ENCODE results near the gene TIMP2. TPM values are rescaled to one million over a fixed set of nuclear protein-coding genes. Genes with fewer than 3 reads are reported as not detected.
A peak's percentile ranks its signal among the peaks of the same experiment; 100 is the strongest.

Gene TIMP2
- total and polyA plus RNA-seq, 2 of the 13 experiments (the other 11 are each of a cell fraction or from before 2014, with no cell fraction given), result 3.8 to 8.5 TPM

DNA sequence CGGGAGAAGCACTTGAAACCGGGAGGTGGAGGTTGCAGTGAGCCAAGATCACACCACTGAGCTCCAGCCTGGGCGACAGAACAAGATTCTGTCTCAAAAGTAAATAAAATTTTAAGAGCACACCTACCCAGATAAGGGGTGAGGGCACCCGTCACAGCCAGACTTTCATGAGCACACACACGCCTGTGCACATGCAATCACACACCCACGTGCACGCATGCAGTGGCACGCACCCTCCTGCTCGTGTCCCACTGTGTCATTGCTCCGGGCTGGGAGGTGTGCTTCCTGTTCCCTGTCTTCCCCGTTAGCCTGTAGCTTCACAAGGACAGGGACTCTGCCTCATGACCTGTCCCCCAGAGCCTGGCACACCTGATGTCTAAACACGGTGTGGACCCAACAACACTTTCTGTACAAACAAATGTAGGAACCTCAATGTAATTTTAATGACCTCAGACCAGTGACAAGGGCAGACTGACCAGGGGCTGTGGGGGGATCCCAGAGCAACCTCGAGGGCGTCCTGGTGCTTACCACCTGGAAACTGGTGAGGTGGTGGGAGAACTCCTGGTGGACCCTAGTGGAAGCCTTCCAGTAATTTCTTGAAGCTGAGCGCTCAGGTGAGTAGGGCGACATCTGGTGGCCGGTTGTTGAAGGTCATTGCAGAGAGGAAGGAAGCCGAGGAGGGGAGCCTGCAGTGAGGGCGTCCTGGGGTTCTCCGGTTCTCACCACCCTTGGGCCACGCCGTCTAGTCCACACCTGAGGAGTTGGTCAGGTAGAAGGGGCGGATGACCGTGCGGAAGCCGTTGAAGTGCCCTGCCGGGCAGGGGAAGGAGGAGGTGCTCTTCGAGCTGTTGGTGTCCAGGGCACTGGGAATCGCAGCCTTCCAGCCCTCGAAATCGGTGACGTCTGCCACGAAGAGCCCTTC is 45.9 kb upstream of the TIMP2 start (continued):
- TF ChIP-seq, protein P1, sequence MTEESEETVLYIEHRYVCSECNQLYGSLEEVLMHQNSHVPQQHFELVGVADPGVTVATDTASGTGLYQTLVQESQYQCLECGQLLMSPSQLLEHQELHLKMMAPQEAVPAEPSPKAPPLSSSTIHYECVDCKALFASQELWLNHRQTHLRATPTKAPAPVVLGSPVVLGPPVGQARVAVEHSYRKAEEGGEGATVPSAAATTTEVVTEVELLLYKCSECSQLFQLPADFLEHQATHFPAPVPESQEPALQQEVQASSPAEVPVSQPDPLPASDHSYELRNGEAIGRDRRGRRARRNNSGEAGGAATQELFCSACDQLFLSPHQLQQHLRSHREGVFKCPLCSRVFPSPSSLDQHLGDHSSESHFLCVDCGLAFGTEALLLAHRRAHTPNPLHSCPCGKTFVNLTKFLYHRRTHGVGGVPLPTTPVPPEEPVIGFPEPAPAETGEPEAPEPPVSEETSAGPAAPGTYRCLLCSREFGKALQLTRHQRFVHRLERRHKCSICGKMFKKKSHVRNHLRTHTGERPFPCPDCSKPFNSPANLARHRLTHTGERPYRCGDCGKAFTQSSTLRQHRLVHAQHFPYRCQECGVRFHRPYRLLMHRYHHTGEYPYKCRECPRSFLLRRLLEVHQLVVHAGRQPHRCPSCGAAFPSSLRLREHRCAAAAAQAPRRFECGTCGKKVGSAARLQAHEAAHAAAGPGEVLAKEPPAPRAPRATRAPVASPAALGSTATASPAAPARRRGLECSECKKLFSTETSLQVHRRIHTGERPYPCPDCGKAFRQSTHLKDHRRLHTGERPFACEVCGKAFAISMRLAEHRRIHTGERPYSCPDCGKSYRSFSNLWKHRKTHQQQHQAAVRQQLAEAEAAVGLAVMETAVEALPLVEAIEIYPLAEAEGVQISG (CRISPR knock-in tag; IDR thresholded peaks at IDR 0.05), result peak; percentile 56
- TF ChIP-seq, protein P2, sequence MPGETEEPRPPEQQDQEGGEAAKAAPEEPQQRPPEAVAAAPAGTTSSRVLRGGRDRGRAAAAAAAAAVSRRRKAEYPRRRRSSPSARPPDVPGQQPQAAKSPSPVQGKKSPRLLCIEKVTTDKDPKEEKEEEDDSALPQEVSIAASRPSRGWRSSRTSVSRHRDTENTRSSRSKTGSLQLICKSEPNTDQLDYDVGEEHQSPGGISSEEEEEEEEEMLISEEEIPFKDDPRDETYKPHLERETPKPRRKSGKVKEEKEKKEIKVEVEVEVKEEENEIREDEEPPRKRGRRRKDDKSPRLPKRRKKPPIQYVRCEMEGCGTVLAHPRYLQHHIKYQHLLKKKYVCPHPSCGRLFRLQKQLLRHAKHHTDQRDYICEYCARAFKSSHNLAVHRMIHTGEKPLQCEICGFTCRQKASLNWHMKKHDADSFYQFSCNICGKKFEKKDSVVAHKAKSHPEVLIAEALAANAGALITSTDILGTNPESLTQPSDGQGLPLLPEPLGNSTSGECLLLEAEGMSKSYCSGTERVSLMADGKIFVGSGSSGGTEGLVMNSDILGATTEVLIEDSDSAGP (CRISPR knock-in tag; IDR thresholded peaks at IDR 0.05; ENCODE audit: borderline replicate concordance), result peak; percentile 49; the same call in 1 of the 2 replicates
- TF ChIP-seq ATF1 (CRISPR knock-in tag; IDR thresholded peaks at IDR 0.05) (no peak), ONECUT2 (CRISPR knock-in tag; IDR thresholded peaks at IDR 0.05) (no peak), EEA1 (CRISPR knock-in tag; IDR thresholded peaks at IDR 0.05; ENCODE audit: borderline replicate concordance) (0 out of 2 replicates have a peak, but pooled peaks have one; percentile 22), KAT8 (CRISPR knock-in tag; IDR thresholded peaks at IDR 0.05) (no peak), KDM3A (CRISPR knock-in tag; IDR thresholded peaks at IDR 0.05; ENCODE audit: low read depth) (peak; percentile 83; the same call in 1 of the 2 replicates), NCOA5 (CRISPR knock-in tag; IDR thresholded peaks at IDR 0.05) (no peak), HMGXB3 (CRISPR knock-in tag; IDR thresholded peaks at IDR 0.05; ENCODE audit: borderline replicate concordance) (peak; percentile 58; the same call in 1 of the 2 replicates), RFX5 (IDR thresholded peaks at IDR 0.05; ENCODE audit: low read depth, low read length) (no peak), ZNF230 (CRISPR knock-in tag; IDR thresholded peaks at IDR 0.05) (no peak), RXRA (CRISPR knock-in tag; IDR thresholded peaks at IDR 0.05) (peak; percentile 13; the same call in 1 of the 2 replicates), PPARG (CRISPR knock-in tag; conservative IDR thresholded peaks at IDR 0.05) (no peak), HOXA3 (CRISPR knock-in tag; IDR thresholded peaks at IDR 0.05) (no peak), SP4 (CRISPR knock-in tag; IDR thresholded peaks at IDR 0.05) (no peak)
- TF ChIP-seq, protein P3, sequence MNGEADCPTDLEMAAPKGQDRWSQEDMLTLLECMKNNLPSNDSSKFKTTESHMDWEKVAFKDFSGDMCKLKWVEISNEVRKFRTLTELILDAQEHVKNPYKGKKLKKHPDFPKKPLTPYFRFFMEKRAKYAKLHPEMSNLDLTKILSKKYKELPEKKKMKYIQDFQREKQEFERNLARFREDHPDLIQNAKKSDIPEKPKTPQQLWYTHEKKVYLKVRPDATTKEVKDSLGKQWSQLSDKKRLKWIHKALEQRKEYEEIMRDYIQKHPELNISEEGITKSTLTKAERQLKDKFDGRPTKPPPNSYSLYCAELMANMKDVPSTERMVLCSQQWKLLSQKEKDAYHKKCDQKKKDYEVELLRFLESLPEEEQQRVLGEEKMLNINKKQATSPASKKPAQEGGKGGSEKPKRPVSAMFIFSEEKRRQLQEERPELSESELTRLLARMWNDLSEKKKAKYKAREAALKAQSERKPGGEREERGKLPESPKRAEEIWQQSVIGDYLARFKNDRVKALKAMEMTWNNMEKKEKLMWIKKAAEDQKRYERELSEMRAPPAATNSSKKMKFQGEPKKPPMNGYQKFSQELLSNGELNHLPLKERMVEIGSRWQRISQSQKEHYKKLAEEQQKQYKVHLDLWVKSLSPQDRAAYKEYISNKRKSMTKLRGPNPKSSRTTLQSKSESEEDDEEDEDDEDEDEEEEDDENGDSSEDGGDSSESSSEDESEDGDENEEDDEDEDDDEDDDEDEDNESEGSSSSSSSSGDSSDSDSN (CRISPR knock-in tag; IDR thresholded peaks at IDR 0.05), result no peak
- TF ChIP-seq, protein P4, sequence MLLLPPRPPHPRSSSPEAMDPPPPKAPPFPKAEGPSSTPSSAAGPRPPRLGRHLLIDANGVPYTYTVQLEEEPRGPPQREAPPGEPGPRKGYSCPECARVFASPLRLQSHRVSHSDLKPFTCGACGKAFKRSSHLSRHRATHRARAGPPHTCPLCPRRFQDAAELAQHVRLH (CRISPR knock-in tag; IDR thresholded peaks at IDR 0.05; ENCODE audit: borderline replicate concordance, low read depth), result peak; percentile 87; the same call in 1 of the 2 replicates
